Mesodermal cell (in vitro differentiated cells): ENCODE data around the gene TYROBP.
"Not testable (repeated sequence)": the region's sequence is repeated elsewhere in the genome, so short reads cannot be mapped to it uniquely, and the experiment has no call there.

Experiments
- H3K27ac ChIP-seq: 2 replicates; pipeline ENCODE4 v1.7.0; 2013; ENCODE audit warnings: mild to moderate bottlenecking, low read depth, low read length, moderate library complexity; ENCODE audit not compliant: severe bottlenecking
- H3K36me3 ChIP-seq: 2 replicates; pipeline ENCODE4 v1.7.1; 2013; ENCODE audit warnings: mild to moderate bottlenecking, low read length, moderate library complexity; ENCODE audit not compliant: control insufficient read depth, insufficient read depth
- H3K4me1 ChIP-seq: one replicate; pipeline ENCODE4 v1.7.1; 2013; ENCODE audit warnings: mild to moderate bottlenecking, low read length; ENCODE audit not compliant: insufficient read depth, control insufficient read depth, poor library complexity, severe bottlenecking
- H3K4me3 ChIP-seq: 2 replicates; pipeline ENCODE4 v1.7.0; 2013; ENCODE audit warnings: low read length, control low read depth, mild to moderate bottlenecking; ENCODE audit not compliant: insufficient read depth, poor library complexity, severe bottlenecking; ENCODE audit errors: extremely low read depth
- H3K9me3 ChIP-seq: 2 replicates; pipeline ENCODE4 v1.7.1; 2013; ENCODE audit warnings: mild to moderate bottlenecking, low read length, moderate library complexity; ENCODE audit not compliant: control insufficient read depth
- WGBS, 2 experiments: methylation state at CpG; one replicate each; pipeline ENCODE4 v1.1.5; 2013; ENCODE audit warnings: missing lambda C conversion rate in 2 of 2; ENCODE audit not compliant: insufficient coverage in 2 of 2; 5-methylcytosine and 5-hydroxymethylcytosine counted together

The TYROBP gene

GRCh38 chr19:35899547-35900214 lies 8.4 kb downstream of the TYROBP start:
- 0% methylated on average over 14 to 30 of the region's 43 CpGs for WGBS, 2 experiments
- peak overlapping the region; percentile 80 for H3K4me3 ChIP-seq
- H3K36me3 ChIP-seq = peaks cover 38% of the 10 kb centered on the region
- H3K4me1 ChIP-seq = peaks cover 20% of the 10 kb centered on the region
- no peaks in the 10 kb centered on the region for H3K9me3 ChIP-seq
- H3K27ac ChIP-seq = peak overlapping the region; percentile 69

GRCh38 chr19:35898499-35898809 lies 9.6 kb downstream of the TYROBP start:
- Histone ChIP-seq H3K4me3 (peak overlapping the region; percentile 80), H3K27ac (no peak overlapping the region), H3K9me3 (no peaks in the 10 kb centered on the region), H3K4me1 (peaks cover 20% of the 10 kb centered on the region), H3K36me3 (peaks cover 51% of the 10 kb centered on the region)
- 37 to 42% methylated on average over 15 to 17 of the region's 17 CpGs for WGBS, 2 experiments

- H3K4me1 ChIP-seq = peaks cover 20% of the 10 kb centered on the region
- no peak overlapping the region for H3K27ac ChIP-seq
- peak overlapping the region; percentile 80 for H3K4me3 ChIP-seq
- peaks cover 51% of the 10 kb centered on the region for H3K36me3 ChIP-seq
- no peaks in the 10 kb centered on the region for H3K9me3 ChIP-seq
- WGBS, 2 experiments = 93 to 95% methylated on average over 11 to 12 of the region's 13 CpGs
These were observed 10.2 kb downstream of the TYROBP start for GRCh38 chr19:35897706-35898451.

- no peak overlapping the region for H3K27ac ChIP-seq
- no peak overlapping the region for H3K4me3 ChIP-seq
- H3K36me3 ChIP-seq = peaks cover 51% of the 10 kb centered on the region
- H3K4me1 ChIP-seq = peaks cover 11% of the 10 kb centered on the region
- 95 to 98% methylated on average over 8 to 11 of the region's 13 CpGs for WGBS, 2 experiments
- H3K9me3 ChIP-seq = no peaks in the 10 kb centered on the region
These were observed 11.5 kb downstream of the TYROBP start for GRCh38 chr19:35896643-35897040.

- no peak overlapping the region for H3K4me3 ChIP-seq
- peaks cover 6% of the 10 kb centered on the region for H3K4me1 ChIP-seq
- H3K9me3 ChIP-seq = no peaks in the 10 kb centered on the region
- WGBS, 2 experiments = 94 to 97% methylated on average over 15 to 18 of the region's 21 CpGs
- peaks cover 52% of the 10 kb centered on the region for H3K36me3 ChIP-seq
- H3K27ac ChIP-seq = no peak overlapping the region
These were observed 12.0 kb downstream of the TYROBP start for GRCh38 chr19:35895911-35896642.

GRCh38 chr19:35894342-35894741 lies 13.8 kb downstream of the TYROBP start:
- WGBS, 2 experiments = 79 to 100% methylated on average over 1 to 2 of the region's 2 CpGs
- Histone ChIP-seq H3K27ac (no peak overlapping the region), H3K36me3 (peaks cover 69% of the 10 kb centered on the region)

GRCh38 chr19:35891819-35892218 lies 16.3 kb downstream of the TYROBP start:
- H3K4me1 ChIP-seq, H3K4me3 ChIP-seq, H3K9me3 ChIP-seq, H3K27ac ChIP-seq: not testable (repeated sequence)
- 90 to 100% methylated on average over 2 to 3 of the region's 3 CpGs for WGBS, 2 experiments
- H3K36me3 ChIP-seq = peaks cover 75% of the 10 kb centered on the region

More at GRCh38 chr19:35894342-35894741, 13.8 kb downstream of the TYROBP start:
- no peaks in the 10 kb centered on the region for H3K4me1 ChIP-seq
- H3K4me3 ChIP-seq = no peak overlapping the region
- H3K9me3 ChIP-seq = no peaks in the 10 kb centered on the region

- Histone ChIP-seq H3K9me3 (no peaks in the 10 kb centered on the region), H3K4me3 (no peak overlapping the region), H3K36me3 (peaks cover 59% of the 10 kb centered on the region), H3K4me1 (no peaks in the 10 kb centered on the region), H3K27ac (no peak overlapping the region)
- WGBS, 2 experiments = 86 to 99% methylated on average over 10 to 12 of the region's 13 CpGs
These were observed 17.9 kb downstream of the TYROBP start for GRCh38 chr19:35890113-35890650.

GRCh38 chr19:35889370-35890112 lies 18.6 kb downstream of the TYROBP start:
- Histone ChIP-seq H3K9me3 (no peaks in the 10 kb centered on the region), H3K36me3 (peaks cover 53% of the 10 kb centered on the region), H3K27ac (no peak overlapping the region), H3K4me3 (no peak overlapping the region), H3K4me1 (no peaks in the 10 kb centered on the region)
- WGBS, 2 experiments = 96 to 98% methylated on average over 10 to 18 of the region's 18 CpGs

- Histone ChIP-seq H3K9me3 (no peaks in the 10 kb centered on the region), H3K4me3 (no peak overlapping the region), H3K27ac (no peak overlapping the region), H3K4me1 (no peaks in the 10 kb centered on the region), H3K36me3 (peaks cover 42% of the 10 kb centered on the region)
- WGBS, 2 experiments = 94 to 99% methylated on average over 9 of the region's 9 CpGs
These were observed 19.7 kb downstream of the TYROBP start for GRCh38 chr19:35888398-35888797.
